ENCODE measurements around the gene IFT20. TPM values are rescaled to one million over a fixed set of nuclear protein-coding genes. Genes with fewer than 3 reads are reported as not detected.

IFT20 gene
- total RNA-seq, 1 experiment from 2014 or later = 21.0 TPM

DNA sequence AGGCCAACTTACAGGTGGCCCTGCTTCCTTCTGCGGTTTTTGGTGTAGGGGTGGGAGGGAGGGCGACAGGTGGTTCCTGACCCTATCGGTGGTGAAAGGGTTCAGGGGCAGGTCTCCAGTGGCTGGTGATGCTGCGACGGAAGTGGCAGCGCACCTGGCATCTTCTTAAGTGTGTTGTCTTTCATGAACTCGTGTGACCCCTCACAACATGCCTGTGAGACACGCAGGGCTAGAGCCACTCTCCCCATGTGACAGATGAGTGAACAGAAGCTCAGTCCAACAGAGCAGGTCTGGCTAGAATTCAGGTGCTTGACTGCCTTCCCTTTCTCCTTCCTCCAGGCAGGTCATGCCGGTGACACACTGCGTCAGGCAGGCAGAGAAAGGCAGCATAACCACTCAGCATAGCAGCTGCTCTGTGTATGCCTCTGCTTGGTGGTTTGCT, 8.2 kb upstream of the IFT20 start:
- Histone ChIP-seq H2BK20ac (ENCODE audit: low read depth, low read length, poor library complexity, severe bottlenecking) (no peak overlapping the region), H3K23me2 (ENCODE audit: insufficient read length, low read depth, low read length, poor library complexity, severe bottlenecking) (no peaks in the 10 kb centered on the region), H3K9ac (ENCODE audit: extremely low read depth, insufficient read length, low read length) (no peak overlapping the region), H3K4ac (ENCODE audit: low read depth, low read length) (no peak overlapping the region), H3K79me1 (ENCODE audit: insufficient read depth, low read depth, low read length, poor library complexity, severe bottlenecking) (no peaks in the 10 kb centered on the region), H3K14ac (ENCODE audit: insufficient read depth, low read length) (no peak overlapping the region), H2AFZ (ENCODE audit: low read length) (no peak overlapping the region), H4K91ac (ENCODE audit: insufficient read length, low read depth, low read length) (no peak overlapping the region), H4K8ac (replicated peaks; ENCODE audit: insufficient read length, low read depth, low read length) (no peak overlapping the region), H3K27ac (ENCODE audit: insufficient read length, low read depth, low read length) (no peak overlapping the region), H2BK120ac (ENCODE audit: low read depth, low read length, poor library complexity, severe bottlenecking) (no peak overlapping the region), H2AK5ac (ENCODE audit: insufficient read length, low read length) (no peak overlapping the region), H3K4me2 (ENCODE audit: insufficient read depth, insufficient read length, low read length) (no peak overlapping the region), H3K4me1 (ENCODE audit: insufficient read depth, low read length) (no peaks in the 10 kb centered on the region), H3K79me2 (ENCODE audit: insufficient read depth, low read length) (no peaks in the 10 kb centered on the region), H2BK15ac (ENCODE audit: low read depth, low read length) (no peak overlapping the region), H3K23ac (ENCODE audit: insufficient read length, low read depth, low read length) (no peak overlapping the region), H3K18ac (ENCODE audit: insufficient read length, low read depth, low read length) (no peak overlapping the region), H3K56ac (ENCODE audit: insufficient read length, low read depth, low read length) (no peak overlapping the region), H4K20me1 (ENCODE audit: control insufficient read depth, insufficient read depth, insufficient read length) (no peaks in the 10 kb centered on the region), H2BK5ac (ENCODE audit: insufficient read length, low read length) (no peak overlapping the region), H3K27me3 (ENCODE audit: insufficient read depth, low read length) (no peaks in the 10 kb centered on the region), H3T11ph (ENCODE audit: low read length) (no peak overlapping the region), H2BK12ac (ENCODE audit: insufficient read length, low read depth, low read length) (no peak overlapping the region), H4K5ac (ENCODE audit: insufficient read length, low read depth, low read length) (no peak overlapping the region), H3K9me3 (ENCODE audit: control insufficient read depth, low read depth, low read length) (no peaks in the 10 kb centered on the region)
- TF ChIP-seq, protein P1, sequence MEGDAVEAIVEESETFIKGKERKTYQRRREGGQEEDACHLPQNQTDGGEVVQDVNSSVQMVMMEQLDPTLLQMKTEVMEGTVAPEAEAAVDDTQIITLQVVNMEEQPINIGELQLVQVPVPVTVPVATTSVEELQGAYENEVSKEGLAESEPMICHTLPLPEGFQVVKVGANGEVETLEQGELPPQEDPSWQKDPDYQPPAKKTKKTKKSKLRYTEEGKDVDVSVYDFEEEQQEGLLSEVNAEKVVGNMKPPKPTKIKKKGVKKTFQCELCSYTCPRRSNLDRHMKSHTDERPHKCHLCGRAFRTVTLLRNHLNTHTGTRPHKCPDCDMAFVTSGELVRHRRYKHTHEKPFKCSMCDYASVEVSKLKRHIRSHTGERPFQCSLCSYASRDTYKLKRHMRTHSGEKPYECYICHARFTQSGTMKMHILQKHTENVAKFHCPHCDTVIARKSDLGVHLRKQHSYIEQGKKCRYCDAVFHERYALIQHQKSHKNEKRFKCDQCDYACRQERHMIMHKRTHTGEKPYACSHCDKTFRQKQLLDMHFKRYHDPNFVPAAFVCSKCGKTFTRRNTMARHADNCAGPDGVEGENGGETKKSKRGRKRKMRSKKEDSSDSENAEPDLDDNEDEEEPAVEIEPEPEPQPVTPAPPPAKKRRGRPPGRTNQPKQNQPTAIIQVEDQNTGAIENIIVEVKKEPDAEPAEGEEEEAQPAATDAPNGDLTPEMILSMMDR (conservative IDR thresholded peaks at IDR 0.05) = no peak
- no peak overlapping the region for H3K27ac Mint-ChIP-seq
- H3K36me3 Mint-ChIP-seq (ENCODE audit: insufficient read depth in 1 of 3, low read depth in 3 of 3) = peaks cover 18 to 74% (median 64%) of the 10 kb centered on the region in 3 experiments; a peak in 6 of 7 replicates
- H3K4me1 Mint-ChIP-seq = peaks cover 16 to 17% of the 10 kb centered on the region in 2 experiments
- H3K4me3 Mint-ChIP-seq = no peak overlapping the region
- no peak for DNase-seq
- WGBS (ENCODE audit: extremely low coverage, insufficient read length, low lambda C conversion rate) = no CpG with 5 or more reads among the region's 10 CpGs
- no peaks in the 10 kb centered on the region for H3K9me3 Mint-ChIP-seq
- H3K27me3 Mint-ChIP-seq (ENCODE audit: low read depth) = no peaks in the 10 kb centered on the region
